GM18511 (cell line): ENCODE results near the gene ACTN1.
A peak's percentile ranks its signal among the peaks of the same experiment; 100 is the strongest.
"Not testable (repeated sequence)": the region's sequence is repeated elsewhere in the genome, so short reads cannot be mapped to it uniquely, and the experiment has no call there.

ENCODE experiments used
- ATAC-seq: cut with Tn5 transposase; IDR thresholded peaks from one replicate; pipeline ENCODE4 v1.9.1; 2021; ENCODE audit warnings: mild to moderate bottlenecking, moderate library complexity; ENCODE audit not compliant: unreplicated experiment

Gene ACTN1

DNA sequence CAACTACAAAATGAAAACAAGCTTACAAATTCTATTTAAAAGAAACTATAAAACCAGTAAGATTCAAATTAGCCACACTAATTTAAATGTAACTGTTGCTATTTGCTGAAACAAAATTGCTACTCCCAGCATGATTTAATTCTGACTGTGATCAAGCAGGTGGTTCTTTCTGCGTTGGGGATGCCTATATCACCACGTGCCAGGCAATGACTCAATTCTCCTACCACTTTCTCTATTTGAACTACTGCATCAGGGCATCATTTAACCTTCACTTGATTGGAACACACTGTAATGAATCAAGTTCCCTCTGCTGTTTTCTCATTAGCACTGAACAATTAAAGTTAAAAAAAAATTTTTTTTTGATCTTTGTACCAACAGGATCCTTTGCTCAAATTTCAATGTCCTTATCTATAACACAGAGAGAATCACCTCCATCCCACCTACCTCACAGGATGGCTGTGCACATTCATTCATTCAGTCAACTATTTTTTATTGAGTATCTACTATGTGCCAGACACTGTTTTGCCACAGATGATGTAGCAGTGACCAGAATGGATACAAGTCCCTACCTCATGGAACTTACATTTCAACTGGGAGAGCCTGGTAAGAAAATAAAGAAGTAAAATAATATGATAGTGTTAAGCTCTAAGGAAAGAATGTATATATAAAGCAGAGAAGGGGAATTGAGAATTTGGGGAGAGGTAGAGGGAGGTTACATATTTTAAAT lies 8.0 kb upstream of the ACTN1 start:
- no peak for ATAC-seq

DNA sequence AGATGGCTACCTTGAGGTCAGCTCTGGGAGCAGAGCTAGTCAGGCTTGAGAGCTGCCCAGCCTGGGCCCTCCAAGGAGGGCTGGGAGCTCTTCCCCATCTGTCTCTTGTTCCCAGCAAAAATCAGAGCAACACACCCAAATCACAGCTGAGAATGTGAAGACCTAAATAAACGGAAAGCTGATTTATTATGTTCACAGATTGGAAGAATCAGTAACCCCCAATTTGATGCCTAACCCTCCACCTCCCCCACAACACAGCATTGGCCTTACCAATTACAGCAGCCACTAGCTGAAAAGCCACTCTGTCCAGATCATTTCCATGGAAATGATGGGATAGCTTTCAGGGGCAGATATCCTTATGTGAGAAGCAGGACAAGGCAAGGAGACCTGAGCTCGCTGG lies 7.1 kb upstream of the ACTN1 start:
- ATAC-seq, result no peak

GRCh38 chr14:68984686-68985085 lies 5.6 kb upstream of the ACTN1 start:
- ATAC-seq, result no peak

DNA sequence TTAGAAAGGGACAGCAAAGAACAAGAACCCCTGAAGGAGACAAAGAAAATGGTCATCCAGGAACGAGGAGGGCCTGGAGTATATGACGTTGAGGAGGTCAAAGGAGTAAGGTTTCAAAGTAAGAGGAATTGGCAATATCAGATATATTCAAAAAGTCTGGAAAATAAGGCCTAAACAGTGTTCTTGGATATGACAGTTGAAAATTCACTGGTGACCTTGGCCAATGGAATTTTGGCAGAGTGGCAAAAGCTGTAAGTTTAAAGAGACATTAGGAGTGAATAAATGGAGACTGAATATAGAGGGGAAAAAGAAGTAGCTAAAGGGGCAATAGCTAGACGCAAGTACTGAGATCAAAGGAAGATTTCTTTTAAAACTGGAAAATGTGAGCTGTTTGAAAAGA lies 4.1 kb upstream of the ACTN1 start:
- ATAC-seq, result no peak

GRCh38 chr14:68982581-68982980 lies 3.5 kb upstream of the ACTN1 start:
- ATAC-seq, result no peak

- no peak for ATAC-seq
These were observed 2.5 kb upstream of the ACTN1 start for GRCh38 chr14:68981539-68981976.

- ATAC-seq, result no peak
These were observed 2.0 kb upstream of the ACTN1 start for GRCh38 chr14:68981139-68981538.

DNA sequence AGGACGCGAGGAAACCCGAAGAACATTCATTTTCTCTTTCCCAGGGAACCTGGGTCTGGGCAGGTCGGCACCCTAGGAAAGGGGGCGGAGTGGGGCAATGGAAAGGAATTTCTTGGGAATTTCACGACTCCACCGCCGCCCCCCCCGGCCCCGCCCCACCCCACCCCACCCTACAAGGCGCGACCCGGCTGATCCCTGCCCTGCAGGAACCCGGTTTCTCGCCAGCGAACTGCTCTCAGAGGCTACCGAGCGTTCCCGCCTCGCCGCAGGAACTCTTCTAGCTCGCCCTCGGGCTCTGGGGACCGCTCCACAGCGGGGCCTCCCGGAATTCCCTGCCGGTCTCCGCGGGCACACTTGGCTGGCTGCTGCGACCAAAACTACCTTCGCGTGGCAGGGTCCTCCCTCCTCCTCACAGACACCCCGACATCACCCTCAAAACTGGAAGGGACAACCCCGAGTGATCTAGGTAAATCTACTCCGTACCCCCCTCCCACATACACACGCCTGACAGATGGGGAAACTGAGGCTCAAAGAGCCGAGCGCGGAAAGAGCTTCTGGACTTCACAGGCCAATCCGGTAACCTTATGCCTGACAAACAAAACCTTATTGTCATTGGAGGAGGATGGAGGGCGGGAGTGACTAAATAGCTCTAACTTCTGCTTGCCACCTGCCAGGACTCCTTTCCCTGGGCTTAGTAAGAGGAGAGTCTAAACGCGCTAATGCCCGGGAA lies 785 bp upstream of the ACTN1 start:
- ATAC-seq, result no peak

DNA sequence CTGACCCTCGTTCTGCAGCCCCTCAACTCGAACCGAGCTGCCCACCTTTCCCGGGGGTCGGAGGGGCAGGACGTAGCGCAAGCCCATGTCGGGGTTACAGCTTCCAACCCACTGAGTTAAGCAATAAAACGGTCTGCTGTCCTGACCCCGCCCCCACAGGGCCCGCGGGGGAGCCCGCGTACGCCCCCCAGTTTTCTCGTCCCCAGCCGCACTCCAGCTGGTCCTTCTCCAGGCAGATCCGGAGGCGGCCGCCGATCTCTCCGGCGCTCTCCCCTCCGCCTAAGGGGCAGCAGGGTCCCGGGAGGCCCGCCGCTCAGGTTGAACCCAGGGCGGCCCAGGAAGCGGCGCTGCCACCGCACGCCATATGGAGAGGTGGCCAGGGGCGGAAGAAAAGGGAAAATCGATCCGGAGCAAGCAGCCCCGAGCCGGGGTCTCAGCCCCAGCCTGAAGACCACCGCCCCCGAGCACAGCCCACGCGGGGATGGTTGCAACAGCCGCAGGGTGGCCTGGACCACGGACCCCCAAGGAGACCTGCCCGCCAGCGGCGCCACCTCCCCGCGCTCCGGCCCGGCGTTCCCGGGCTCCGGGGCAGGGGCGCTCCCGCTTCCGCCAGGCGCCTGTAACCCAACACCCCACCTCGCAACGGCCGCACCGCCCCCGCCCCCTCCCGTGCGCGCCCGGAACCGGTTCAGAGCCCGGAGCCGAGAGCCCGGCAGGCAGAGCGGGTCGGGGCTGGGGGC lies 760 bp downstream of the ACTN1 start:
- peak; percentile 37 for ATAC-seq

DNA sequence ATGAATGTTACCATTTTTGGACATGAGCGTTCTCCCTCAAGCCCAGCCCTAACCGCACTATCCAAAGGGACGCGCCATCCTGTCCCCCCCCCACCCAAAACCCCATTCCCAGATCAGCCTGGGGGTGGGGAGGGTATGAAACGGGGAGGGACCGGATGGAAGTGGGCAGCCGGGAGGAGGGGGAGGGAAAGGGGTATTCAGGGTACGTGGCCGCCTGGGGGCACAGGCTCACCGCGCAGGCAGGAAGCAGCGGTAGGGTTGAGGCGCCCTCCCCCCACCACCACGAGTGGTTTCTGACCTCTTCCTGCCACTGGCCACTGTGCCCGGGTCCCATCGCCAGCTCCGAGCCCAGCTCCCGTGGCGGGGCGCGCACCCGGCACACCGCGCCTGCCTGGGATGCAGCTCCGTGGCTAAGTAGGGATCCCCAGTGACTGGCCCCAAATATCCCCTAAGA lies 1.4 kb downstream of the ACTN1 start:
- no peak for ATAC-seq

DNA sequence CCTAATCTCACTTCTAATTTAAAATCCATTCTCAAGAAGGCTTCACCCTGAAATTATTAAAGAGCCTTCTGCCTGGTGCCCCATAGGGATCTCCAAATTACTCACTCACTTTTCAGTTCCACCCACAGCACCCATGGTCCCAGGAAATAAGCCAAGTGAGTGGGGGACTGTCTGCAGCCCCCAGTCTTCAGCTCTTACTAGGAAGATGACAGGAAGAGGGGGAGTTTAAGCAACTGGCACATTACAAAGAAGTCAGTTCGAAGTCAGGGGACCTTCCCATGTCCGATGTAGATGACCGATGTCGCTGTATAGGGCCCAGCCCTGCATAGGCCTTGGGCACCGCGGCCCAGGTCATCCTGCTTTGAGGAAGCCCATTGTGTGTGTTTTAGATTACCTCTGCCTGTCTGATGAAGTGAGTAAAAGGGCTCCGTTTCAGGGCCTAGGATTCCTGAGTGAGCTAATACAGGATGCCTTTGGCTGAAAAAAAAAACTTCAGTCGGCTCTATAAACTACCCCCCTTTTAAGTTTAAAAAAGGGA lies 1.9 kb downstream of the ACTN1 start:
- ATAC-seq, result no peak

- no peak for ATAC-seq
These were observed 2.7 kb downstream of the ACTN1 start for GRCh38 chr14:68976160-68977067.

DNA sequence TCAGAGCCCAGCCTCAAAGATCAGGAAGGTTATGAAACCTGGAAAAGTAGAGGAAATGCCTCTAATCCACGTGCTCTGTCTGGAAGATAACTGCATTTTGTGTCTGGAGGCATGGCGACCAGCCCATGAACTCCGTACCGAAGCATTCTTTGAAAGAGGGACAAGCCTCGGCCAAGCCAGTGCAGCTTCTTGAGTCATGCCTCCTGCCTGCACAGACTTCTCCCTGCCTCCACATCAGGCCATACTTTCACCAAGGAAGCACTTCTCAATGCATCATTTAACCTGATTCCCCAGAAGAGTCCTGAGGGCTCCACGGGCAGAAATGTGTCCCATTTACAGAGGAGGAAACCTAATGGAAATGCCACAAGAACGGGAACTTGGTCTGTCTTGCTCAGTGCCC lies 3.4 kb downstream of the ACTN1 start:
- ATAC-seq, result no peak

DNA sequence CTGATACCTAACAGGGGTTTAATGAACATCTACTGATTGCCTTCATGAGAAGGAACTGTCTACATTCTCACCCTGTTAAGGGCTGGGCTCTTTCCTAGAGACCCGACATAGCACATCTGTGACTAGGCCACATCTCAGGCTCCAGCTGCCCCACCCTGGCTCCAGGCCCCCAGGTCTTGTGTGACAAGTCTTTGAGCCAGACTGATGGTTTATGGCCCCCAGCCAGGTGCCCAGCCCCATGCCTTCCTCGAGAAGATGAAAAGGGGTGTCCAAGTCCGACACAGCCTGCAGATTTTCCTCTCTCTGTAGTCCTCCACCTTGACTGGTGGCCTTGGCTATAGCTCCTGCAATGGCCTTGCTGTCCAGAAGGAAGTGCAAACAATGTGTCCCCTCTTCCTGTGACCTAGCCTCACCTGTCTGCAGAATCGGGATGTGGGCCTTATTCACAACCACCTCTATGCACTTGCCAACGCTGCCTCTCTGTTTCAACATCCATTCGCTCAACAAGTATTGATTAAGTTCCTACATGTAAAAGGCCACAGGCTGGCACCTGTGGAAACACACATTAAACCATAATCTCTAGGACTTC lies 4.2 kb downstream of the ACTN1 start:
- no peak for ATAC-seq

GRCh38 chr14:68973639-68974038 lies 5.5 kb downstream of the ACTN1 start:
- no peak for ATAC-seq

DNA sequence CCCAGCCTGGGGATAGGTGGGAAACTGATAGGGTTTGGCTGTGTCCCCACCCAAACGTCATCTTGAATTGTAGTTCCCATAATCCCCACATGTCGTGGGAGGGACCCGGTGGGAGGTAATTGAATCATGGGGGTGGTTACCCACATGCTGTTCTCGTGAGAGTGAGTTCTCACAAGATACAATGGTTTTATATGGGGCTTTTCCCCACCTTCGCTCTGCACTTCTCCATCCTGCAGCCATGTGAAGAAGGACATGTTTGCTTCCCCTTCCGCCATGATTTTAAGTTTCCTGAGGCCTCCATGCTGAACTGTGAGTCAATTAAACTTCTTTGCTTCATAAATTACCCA lies 5.9 kb downstream of the ACTN1 start:
- not testable (repeated sequence) for ATAC-seq

DNA sequence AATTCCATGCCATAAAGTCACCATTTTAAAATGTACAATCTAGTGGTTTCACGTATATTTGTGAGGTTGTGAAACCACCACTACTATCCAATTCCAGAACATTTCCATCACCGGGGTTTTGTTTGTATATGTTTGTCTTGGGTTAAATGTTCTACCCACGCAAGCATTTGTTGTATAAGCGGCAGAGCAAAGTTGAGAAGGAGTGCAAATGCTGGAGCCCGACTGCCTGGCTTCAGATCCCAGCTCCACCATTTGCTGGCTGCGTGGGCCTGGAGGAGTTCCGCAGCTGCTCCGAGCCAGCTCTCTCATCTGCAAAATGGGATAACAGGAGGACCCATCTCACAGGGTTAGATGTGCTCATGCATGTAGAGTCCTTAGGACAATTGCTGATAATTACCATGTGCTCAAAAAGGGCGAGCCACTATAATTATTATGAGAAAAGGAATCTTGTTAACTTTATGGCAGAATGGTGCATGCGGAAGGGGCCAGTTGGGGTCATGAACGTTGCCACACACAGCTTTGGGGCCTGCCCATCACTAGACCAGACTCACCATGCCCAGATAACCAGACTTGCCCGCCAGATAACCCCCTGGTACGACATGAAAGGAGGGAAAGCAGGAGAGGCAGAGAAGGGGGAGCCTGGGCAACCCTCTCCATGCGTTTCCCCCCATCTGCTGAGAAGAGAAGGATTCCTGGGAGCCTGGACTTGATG lies 6.4 kb downstream of the ACTN1 start:
- no peak for ATAC-seq

DNA sequence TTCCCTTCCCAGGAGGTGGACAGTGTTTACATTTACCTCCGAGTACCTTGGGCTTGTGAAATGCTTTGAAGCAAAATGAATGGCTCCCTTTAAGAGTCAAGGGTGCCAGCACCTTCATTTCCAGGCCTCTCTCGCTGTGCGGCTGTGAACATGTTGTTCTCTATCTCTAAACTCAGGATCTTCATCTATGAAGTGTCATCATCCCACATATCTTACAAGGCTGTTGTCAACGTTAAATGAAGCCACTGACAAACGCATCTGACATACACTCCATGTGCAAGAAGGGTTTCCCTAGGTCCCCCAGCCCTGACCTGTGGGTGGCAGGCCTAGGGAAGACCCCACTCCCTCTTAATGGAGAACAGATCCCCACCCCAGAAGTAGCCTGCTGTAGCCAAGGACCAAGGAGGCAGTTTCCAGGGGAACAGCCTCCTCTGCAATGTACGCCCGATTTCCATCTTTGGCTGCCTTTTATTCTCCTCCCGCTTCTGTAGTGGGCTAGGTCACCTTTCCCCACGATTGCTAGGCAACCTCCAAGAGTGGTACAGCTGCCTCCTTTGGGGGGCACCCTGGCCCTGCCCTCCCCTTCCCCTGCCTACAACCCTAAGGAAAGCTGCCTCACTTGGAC lies 7.6 kb downstream of the ACTN1 start:
- ATAC-seq, result no peak

GRCh38 chr14:68970736-68971135 lies 8.4 kb downstream of the ACTN1 start:
- no peak for ATAC-seq
